ACHN (cell line): Measurements from ENCODE around the gene TCHP.
"Not testable (repeated sequence)": the region's sequence is repeated elsewhere in the genome, so short reads cannot be mapped to it uniquely, and the experiment has no call there.

Experiments used
- DNase-seq: peaks from one replicate; pipeline ENCODE4 v3.0.0-alpha.2; 2015
- in situ Hi-C: cut with HindIII; loops from 2 replicates; pipeline ENCODE4 v1.10.0; 2017; ENCODE audit warnings: low sequenced_read_pairs, low pct_ligation_motif_present, low pct_unique_long_range_greater_than_20kb

TCHP gene

DNA sequence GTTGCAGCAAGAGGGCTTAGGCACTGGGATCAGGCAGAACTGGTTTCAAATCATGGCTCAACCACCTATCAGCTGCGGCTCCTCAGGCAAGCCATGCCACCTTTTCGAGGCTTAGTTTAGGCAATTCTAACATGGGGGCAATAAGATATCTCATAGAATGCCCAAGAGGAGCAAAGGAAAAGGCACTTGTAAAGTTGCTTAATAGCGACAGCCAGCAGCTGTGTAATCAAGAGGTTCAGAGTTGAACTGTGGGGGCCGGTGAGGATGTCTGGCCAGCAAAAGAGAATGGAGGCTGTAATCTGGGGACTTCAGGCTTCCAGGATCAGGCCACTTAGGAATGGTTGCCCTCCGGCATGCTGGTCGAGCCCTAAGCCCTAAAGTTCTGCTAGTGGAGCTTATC is 3.0 kb upstream of the TCHP start:
- in situ Hi-C loops: no loop called here
- DNase-seq: no peak

DNA sequence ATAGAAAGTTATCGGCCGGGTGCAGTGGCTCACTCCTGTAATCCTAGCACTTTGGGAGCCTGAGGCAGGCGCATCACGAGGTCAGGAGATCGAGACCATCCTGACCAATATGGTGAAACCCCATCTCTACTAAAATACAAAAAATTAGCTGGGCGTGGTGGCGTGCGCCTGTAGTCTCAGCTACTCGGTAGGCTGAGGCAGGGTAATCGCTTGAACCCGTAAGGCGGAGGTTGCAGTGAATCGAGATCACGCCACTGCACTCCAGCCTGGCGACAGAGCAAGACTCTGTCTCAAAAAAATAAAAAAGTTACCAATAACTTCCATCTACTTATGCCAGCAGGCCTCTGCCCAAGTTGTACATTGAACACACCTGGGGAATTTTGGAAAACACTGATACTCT is 729 bp upstream of the TCHP start:
- DNase-seq, in situ Hi-C loops: not testable (repeated sequence)

DNA sequence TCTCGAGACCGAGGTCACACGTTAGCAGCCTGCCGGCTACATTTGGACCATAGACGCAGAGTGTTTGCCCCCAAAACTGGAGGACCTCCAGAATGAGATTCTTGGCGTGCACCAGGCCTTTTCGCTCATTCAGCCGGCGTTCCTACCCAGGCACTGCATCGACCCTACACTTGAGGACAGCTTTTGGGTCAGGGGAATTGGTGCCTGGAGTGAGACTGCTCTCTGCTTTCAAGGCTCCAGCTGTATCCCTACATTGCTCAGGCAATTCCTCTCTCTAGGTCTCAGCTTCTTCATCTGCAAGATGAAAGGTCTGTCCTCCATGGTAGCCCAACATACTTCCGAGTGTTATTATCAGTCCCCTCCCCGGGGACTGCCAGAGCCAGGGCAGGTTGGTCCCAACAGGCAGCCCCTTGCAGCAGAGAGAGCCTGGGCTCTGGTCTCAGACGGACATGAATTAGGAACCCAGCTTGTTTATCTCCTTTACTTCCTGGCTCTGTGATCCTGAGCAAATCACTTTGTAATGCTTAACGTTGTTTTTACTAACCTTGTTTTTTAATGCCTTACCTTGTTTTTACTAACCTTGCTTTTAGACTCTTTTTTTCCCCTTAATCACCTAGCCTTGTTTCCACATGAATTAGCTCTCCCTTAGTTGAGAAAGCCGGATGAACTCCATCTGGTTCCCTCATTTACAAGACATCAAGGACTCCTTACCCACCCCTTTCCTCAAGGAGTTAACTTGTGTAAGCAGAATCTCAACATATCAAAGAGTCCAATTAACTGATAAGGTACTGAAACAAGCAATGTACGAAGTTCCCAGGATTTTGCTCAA is 892 bp downstream of the TCHP start:
- in situ Hi-C loops: no loop called here
- peak; percentile 19 for DNase-seq

DNA sequence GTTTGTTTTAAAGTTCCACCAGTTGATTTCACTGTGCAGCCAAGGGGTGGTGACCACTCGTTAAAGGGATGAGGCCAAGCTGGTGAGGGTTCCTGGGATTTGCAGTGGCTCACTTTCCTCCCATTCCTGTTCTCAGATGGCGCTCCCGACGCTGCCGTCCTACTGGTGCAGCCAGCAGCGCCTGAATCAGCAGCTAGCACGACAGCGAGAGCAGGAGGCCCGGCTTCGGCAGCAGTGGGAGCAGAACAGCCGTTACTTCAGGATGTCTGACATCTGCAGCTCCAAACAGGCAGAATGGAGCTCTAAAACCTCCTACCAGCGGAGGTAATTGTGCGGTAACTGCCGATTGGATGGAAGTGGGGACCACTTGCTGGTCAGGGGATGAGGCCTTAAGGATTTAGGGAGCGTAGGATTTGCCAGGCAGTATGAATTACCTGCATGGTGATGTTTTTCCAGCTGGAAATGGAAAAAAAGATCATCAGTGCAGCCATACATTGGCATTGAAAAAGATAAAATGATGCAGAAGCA is 2.9 kb downstream of the TCHP start:
- DNase-seq: no peak
- in situ Hi-C loops: no loop called here

DNA sequence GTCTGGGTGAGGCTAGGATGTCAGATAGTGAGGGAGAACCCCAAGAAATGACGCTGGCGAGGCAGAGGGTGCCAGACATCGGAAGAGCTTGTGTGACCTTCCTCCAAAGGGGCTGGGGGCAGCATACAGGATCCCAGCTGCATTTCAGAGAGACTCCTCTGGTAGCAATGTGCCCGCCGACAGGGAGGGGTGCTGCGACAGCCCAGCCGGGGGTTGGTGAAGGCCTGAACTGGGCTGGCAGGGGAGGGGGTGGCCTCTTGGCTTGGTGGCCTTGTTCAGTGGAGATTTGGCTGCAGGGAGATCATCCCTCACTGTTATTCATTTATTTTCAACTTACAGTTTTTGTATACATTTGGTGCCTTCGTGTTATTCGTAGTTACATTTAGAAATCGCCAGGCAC is 5.2 kb downstream of the TCHP start:
- in situ Hi-C loops: no loop called here
- DNase-seq: no peak

- DNase-seq: no peak
- in situ Hi-C loops: no loop called here
Measured at GRCh38 chr12:109910254-109910968, 10.3 kb downstream of the TCHP start.

DNA sequence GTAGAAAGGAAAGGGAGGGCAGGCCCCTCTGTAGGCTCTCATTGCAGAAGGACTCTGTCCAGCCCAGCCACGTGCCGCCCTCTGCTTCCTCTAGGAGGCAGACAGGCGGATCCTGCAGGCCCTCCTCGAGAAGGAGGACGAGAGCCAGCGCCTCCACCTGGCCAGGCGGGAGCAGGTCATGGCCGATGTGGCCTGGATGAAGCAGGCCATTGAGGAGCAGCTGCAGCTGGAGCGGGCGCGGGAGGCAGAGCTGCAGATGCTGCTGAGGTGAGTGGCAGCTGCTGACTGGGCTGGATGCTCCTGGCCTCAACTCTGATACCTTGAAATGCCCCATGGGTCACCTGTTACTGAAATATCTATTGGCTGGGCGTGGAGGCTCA is 10.9 kb downstream of the TCHP start:
- in situ Hi-C loops: no loop called here

DNA sequence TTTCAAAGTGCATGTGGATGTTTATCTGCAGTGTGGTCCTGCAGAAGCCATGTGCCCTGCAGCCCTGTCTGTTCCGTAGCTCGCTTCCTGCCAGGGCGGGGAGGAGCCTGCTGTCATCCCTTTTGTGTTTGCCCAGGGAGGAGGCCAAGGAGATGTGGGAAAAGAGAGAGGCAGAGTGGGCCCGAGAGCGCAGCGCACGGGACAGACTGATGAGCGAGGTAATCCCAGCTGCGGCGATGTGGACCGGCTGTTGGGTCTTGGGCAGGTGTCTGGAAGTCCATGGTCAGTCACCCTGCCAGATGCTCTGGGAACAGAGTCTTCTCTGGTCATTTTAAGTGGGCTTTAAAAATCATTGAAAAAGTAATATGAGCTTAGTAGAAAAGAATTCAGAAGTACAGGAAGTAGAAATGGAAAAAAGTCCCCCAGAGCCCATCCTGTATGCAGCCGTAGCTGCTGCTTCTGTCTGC is 12.8 kb downstream of the TCHP start:
- in situ Hi-C loops: no loop called here
- DNase-seq: no peak

More for the DNA sequence above, 10.9 kb downstream of the TCHP start:
- peak; percentile 61 for DNase-seq

GRCh38 chr12:109914461-109914860 is 14.4 kb downstream of the TCHP start:
- in situ Hi-C loops: no loop called here
- no peak for DNase-seq

DNA sequence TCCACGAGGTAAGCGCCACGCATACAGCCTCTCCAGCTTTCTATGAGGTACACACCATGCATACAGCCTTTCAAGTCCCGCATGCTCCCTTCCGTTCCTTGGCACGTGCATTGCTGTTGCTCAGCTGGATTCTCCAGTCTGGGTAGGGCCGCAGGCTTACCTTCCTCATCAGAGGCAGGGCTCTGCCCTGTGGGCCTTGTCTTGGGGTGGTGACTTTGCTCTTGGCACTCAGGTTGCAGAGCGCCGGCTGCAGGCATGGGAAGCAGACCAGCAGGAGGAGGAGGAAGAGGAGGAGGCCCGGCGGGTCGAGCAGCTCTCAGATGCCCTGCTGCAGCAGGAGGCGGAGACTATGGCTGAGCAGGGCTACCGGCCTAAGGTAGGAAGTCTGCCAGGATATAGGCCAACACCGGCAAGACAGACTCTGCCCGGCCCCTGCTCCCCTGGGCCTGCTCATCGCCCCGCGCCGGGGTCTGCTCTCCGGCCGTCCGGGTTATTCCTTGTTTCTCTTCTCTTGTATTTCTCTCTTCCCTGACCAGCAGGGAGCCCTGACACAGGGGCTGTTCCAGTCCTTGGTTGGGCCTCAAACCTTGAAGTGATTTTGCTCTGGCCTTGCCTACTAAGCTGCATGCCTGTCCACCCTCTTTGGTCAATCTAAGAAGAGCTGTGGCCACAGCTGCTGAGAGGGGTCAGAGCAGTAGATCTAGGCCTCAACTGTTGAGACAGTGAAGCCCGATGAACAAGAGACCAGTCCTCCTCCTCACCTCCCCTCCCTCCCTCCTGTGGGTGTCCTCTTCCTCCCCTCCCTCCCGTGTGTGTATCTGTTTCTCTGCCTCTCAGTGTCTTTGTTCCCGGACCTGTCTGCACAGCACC is 15.3 kb downstream of the TCHP start:
- in situ Hi-C loops: no loop called here
- DNase-seq: no peak

DNA sequence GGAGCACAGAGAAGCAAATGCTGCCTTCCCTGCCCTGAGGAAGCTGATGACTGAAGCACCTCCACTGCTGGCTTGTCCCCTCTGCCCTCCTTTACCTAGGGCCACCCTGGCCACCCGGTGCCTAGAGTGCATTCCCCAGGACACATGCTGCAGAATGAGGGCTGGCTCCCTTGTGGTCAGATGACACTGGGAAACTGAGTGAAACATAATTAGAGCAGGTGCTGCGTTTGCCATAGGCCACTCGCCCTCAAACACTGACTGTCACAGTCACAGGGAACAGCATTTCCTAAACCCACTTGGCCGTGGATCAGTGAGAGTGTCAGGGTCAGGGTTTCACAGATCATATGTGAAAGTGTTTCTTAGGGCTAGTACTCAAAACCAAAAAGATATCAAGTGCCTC is 16.0 kb downstream of the TCHP start:
- in situ Hi-C loops: no loop called here
- DNase-seq: no peak

GRCh38 chr12:109919456-109919855 is 19.4 kb downstream of the TCHP start:
- in situ Hi-C loops: no loop called here
- no peak for DNase-seq

- in situ Hi-C loops: no loop called here
- no peak for DNase-seq
Measured at GRCh38 chr12:109920261-109920780, 20.2 kb downstream of the TCHP start.

DNA sequence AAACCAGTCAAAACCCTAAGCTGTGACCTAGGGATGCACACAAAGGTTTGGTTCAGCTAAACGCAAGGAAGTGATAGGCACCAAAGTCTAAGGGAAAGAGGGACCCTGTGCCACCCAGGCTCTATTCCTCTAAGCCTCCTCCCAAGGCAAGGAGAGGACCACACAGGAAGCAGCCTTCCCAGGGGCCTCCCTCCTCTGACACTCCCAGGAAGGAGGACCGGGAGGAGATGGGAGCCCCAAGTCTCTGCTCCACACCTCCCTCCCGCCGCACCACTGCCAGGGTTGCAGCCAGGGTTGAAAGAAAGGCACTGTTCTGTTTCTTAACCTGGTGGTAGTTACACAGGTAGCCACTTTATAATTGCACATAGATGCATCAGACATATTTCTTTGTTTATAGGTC is 21.9 kb downstream of the TCHP start:
- no peak for DNase-seq
- in situ Hi-C loops: no loop called here

- DNase-seq: no peak
- in situ Hi-C loops: no loop called here
Measured at GRCh38 chr12:109923038-109923437, 23.0 kb downstream of the TCHP start.

DNA sequence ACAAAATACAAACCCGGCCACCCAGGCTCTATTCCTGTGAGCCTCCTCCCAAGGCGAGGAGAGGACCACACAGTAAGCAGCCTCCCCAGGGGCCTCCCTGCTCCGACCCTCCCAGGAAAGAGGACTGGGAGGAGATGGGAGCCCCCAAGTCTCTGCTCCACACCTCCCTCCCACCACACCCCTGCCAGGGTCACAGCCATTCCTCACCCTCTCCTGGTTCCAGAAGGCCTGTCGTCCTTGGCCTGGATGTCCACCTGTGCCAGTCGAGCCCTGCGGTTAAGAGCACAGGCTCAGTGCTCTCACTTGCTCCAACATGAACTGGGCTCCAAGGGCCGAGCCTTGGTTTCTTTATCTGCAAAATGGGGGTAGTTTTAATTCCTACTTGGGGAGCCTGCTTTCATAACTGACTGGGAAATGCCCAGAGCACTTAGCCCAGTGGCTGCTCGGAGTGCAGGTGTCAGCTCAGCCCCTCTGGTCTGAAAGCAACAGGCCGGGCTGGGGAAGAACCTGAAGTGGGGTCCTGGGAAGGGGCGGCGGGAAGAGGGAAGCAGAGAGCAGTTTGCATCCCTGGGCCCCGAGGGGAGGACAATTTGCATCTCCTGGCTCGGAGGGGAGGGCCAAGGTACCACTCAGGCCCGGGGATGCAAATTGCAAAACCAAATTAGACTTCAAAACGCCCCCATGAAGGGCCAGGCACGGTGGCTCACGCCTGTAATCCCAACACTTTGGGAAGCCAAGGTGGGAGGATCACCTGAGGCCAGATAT is 23.6 kb downstream of the TCHP start:
- DNase-seq: no peak
- in situ Hi-C loops: no loop called here

DNA sequence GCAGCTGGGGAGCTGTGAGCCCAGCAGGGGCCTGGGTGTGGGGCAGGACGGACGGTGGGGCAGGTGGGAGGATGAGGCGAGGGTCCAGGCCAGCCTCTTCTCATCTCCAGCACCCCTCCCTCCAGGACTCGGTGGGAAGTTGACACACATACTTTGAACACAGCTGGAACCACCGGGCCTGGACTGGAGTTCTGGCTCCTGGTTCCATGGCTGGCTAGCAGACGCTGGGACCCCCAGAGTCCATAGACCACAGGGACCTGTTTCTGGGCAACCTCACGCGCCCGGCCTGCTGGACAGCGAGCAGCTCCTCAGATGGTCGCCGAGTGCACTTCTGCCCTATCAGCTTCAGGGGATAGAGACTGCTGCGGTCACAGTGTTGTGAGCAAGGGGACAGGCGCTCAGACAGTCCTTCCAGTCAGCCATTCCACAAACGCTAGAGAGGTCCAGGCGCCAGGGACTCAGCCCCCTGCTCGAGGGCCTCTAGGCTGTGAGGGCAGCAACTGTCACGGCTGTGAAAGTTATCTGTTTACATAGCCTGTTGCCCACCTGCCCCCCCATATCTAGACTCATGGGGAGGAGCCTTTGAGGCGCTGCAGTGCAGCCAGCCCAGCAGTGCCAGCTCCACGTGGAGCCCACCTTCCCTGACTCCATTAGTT is 25.2 kb downstream of the TCHP start:
- in situ Hi-C loops: no loop called here
- no peak for DNase-seq
